WTC11 (cell line): Measurements from ENCODE around the gene LTBP4.

Experiments
- CBFB ChIP-seq: sonication (generic); formaldehyde crosslinking; IDR thresholded peaks from 2 replicates; pipeline ENCODE4 v1.8.1; 2022; ENCODE audit warnings: mild to moderate bottlenecking, low read depth, missing genetic modification reagents
- SMAD3 ChIP-seq: sonication (generic); formaldehyde crosslinking; IDR thresholded peaks from 2 replicates; pipeline ENCODE4 v1.8.0; 2022; ENCODE audit warnings: missing genetic modification reagents, mild to moderate bottlenecking, borderline replicate concordance
- ZNF232 ChIP-seq: sonication (generic); formaldehyde crosslinking; IDR thresholded peaks from 2 replicates; pipeline ENCODE4 v1.8.0; 2022; ENCODE audit warnings: mild to moderate bottlenecking, missing genetic modification reagents
- TF ChIP-seq, protein P1 (sequence below): fragments of 200-600 bp; IDR thresholded peaks from 2 replicates; pipeline ENCODE4 v1.8.0; 2022; ENCODE audit warnings: antibody characterized with exemption
- TF ChIP-seq, protein P2 (sequence below): sonication (generic); formaldehyde crosslinking; IDR thresholded peaks from 2 replicates; pipeline ENCODE4 v1.8.1; 2022; ENCODE audit warnings: low read depth, mild to moderate bottlenecking, moderate library complexity, missing genetic modification reagents, borderline replicate concordance
- TF ChIP-seq, protein P3 (sequence below): sonication (generic); formaldehyde crosslinking; IDR thresholded peaks from 2 replicates; pipeline ENCODE4 v1.8.1; 2023; ENCODE audit warnings: mild to moderate bottlenecking, moderate library complexity, missing genetic modification reagents

DNA sequence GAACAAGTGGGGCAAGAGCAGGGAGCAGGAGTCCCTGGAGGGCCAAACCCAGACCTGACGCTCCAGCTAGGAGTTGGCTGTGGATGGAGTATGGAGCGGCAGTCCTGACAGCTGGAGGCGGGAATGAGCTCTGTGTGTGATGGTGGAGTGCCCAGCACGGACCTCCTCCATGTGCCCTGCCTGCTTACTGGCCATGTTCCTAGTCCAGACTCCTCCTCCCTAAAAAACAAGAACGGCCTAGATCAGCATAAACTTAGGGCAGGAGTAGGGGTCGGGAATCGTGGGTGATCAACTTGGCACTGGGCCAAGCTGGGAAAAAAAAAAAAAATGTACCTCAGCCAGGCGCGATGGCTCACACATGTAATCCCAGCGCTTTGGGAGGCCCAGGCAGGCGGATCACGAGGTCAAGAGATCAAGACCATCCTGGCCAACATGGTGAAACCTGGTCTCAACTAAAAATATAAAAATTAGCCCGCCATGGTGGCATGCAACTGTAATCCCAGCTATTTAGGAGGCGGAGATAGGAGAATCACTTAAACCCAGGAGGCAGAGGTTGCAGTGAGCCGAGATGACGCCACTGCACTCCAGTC lies 29.5 kb downstream of the LTBP4 start:
- TF ChIP-seq SMAD3 (CRISPR knock-in tag) (no peak), CBFB (no peak), ZNF232 (no peak)
- TF ChIP-seq, protein P1, sequence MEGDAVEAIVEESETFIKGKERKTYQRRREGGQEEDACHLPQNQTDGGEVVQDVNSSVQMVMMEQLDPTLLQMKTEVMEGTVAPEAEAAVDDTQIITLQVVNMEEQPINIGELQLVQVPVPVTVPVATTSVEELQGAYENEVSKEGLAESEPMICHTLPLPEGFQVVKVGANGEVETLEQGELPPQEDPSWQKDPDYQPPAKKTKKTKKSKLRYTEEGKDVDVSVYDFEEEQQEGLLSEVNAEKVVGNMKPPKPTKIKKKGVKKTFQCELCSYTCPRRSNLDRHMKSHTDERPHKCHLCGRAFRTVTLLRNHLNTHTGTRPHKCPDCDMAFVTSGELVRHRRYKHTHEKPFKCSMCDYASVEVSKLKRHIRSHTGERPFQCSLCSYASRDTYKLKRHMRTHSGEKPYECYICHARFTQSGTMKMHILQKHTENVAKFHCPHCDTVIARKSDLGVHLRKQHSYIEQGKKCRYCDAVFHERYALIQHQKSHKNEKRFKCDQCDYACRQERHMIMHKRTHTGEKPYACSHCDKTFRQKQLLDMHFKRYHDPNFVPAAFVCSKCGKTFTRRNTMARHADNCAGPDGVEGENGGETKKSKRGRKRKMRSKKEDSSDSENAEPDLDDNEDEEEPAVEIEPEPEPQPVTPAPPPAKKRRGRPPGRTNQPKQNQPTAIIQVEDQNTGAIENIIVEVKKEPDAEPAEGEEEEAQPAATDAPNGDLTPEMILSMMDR = no peak
- TF ChIP-seq, protein P2, sequence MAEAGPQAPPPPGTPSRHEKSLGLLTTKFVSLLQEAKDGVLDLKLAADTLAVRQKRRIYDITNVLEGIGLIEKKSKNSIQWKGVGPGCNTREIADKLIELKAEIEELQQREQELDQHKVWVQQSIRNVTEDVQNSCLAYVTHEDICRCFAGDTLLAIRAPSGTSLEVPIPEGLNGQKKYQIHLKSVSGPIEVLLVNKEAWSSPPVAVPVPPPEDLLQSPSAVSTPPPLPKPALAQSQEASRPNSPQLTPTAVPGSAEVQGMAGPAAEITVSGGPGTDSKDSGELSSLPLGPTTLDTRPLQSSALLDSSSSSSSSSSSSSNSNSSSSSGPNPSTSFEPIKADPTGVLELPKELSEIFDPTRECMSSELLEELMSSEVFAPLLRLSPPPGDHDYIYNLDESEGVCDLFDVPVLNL = no peak
- TF ChIP-seq, protein P3, sequence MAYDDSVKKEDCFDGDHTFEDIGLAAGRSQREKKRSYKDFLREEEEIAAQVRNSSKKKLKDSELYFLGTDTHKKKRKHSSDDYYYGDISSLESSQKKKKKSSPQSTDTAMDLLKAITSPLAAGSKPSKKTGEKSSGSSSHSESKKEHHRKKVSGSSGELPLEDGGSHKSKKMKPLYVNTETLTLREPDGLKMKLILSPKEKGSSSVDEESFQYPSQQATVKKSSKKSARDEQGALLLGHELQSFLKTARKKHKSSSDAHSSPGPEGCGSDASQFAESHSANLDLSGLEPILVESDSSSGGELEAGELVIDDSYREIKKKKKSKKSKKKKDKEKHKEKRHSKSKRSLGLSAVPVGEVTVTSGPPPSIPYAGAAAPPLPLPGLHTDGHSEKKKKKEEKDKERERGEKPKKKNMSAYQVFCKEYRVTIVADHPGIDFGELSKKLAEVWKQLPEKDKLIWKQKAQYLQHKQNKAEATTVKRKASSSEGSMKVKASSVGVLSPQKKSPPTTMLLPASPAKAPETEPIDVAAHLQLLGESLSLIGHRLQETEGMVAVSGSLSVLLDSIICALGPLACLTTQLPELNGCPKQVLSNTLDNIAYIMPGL = no peak
